ENCODE data around the gene GPS2.
A peak's percentile ranks its signal among the peaks of the same experiment; 100 is the strongest.
"Not testable (repeated sequence)": the region's sequence is repeated elsewhere in the genome, so short reads cannot be mapped to it uniquely, and the experiment has no call there.

The GPS2 gene

DNA sequence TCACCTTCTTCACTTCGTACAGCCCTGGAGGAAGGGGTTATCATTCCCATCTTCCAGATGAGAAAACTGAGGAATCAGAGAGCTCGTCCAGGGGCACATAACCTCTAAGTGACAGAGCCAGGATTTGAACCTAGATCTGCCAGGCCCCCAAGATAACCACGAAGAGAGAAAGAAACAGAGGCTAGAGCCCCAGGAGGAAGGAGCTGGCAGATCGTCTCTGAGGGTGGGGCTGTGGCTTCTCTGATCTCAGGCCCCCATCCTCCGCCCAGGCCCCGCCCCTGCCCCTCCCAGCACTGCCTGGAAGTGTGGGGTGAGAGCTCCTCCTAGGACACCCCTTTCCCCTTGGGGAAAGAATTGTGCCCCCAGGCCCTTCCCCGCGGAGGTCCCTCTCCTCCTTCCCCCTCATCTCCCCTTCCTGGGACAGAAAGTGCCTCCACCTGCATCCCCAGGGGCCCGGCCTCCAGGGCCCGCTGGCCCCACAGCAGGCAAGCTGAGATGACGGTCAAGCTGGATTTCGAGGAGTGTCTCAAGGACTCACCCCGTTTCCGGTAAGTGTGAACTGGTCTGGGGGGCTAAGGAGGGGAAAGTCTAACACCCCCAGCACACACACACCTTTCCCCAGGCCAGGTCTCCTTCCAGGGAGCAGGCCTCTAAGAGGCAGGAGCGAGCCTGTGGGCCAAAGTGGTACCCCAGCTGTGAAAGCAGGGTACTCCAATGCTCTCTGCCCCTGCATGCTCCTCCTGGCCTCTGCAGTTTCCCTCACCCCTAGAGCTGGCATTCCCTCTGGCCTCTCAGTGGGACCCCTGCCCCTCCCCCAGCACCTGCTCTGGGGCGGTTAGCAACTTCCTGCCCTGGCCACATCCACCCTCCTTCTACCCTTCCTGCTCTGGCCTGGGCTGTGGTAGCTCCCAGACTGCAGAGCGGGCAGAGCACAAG lies 21.3 kb upstream of the GPS2 start, which contains the start of gene ACAP1:
Gene ACAP1, plus strand, starts transcription at position 290 of the 936 bp plus-strand sequence. Its CDS starts 206 bp downstream, at position 496.
- no peak for DNase-seq

DNA sequence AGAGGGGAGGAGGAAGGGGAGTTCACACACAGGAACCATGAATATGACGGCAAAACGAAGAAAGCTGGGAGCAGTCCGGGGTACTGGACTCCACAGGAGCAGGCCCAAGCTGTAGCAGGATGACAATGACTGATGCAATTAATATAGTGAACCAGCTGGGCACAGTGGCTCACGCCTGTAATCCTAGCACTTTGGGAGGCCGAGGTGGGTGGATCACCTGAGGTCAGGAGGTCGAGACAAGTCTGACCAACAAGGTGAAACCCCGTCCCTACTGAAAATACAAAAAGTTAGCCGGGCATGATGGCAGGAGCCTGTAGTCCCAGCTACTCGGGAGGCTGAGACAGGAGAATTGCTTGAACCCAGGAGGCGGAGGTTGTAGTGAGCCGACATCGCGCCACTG lies 20.6 kb upstream of the GPS2 start:
- DNase-seq = not testable (repeated sequence)

DNA sequence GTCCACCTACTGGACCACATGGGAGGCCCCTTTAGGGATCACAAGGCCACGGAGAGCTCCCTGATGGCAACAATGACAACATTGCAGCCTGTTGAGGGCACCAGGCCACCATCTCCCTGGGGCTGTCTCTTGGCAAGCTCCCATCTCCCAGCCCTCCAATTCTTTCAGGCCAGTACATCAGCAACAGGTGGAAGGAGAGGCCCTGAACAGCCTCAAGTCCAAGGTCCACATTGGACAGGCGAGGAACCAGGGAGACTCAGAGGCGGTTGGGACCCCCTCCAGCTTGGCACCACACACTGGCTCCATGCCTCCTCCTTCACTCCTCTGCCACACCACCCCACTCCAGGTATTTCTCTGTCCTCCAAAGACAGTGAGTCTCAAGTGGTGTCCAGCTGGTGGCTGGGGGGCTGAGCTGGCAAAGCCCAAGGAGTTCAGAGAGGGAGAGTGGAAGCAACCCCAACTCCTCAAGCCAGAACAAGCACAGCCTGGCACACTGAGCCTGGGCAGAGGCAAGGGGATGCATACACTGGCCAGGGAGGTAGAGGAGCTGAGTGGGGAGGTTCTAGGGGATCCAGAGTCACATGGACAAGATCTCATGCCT lies 19.9 kb upstream of the GPS2 start:
- DNase-seq = no peak

DNA sequence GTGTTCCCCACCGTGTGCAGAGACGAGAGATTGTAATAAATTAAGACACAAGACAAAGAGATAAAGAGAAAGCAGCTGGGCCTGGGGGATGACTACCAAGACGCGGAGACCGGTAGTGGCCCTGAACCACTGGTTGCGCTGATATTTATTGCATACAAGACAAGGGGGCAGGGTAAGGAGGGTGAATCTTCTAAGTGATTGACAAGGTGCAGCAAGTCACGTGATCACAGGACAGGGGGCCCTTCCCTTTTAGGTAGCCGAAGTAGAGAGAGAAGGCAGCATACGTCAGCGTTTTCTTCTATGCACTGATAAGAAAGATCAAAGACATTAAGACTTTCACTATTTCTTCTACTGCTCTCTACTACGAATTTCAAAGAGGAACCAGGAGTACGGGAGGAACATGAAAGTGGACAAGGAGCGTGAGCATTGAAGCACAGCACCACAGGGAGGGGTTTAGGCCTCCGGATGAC lies 17.5 kb upstream of the GPS2 start:
- not testable (repeated sequence) for DNase-seq

DNA sequence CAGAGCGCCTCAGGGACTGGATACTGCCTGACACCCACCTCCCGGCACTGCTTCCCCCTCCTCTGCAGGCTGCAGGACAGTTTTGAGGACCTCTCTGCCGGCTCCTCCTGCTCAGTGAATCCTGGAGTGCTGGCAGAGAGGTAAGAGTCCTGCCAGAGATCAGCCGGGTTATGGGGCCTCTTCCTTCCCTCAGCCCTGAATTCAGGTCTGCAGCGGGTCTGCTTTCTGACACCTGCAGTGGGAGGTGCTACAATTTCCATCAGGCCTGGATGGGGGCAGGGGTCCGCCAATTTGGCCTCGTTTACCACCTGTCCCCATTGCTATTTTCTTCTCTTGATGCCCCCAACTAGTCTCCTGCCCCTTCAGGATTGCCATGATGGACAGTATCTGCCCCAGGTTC lies 17.0 kb upstream of the GPS2 start:
- no peak for DNase-seq

DNA sequence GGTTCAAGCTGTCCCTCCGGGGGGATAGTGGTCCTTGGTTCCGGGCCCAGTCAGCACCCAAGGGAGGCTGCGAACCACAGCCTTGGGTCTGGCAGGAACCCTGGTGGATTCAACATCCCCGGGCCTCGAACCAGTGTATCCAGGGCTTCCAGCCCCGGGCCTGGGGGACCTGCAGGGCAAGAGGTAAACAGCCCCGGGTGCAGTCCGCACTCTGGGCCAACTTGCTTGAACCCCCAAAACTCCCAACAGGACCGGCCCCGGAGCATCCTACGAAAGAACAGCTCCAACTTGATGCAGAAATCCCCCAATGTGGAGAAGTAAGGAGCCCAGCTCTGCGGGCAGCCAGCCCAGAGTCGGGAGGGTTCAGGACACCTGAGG lies 15.5 kb upstream of the GPS2 start:
- no peak for DNase-seq

DNA sequence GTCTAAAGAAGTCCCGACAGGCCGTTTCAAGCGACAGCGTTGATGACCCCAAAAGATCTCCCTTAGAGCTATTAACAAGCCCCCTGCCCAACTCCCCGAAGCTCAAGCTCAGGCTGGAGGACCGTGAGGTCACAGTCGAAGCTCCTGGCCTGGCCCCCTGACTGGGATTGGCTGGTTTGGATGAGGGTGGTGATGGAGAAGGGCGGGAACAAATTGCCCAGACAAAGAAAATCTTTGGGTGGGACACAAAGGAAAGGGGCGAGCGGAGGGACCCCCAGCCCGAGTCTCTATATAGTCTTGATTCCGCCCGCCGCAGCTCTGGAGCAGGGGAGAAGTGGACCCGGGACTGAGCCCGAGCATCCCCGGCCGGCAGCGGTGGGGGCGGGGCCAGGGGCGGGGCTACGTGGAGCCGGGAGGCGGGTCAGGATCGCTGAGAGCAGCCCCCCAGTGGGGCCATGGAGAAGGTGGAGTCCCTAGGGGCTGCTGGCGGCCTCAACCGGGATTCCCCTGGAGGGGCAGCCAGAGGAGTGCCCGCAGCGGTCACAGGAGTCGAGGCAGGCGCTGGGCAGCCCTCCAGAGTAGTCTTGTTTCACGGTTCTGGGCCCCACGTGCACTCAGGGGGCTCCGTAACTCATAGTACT lies 15.0 kb upstream of the GPS2 start:
- no peak for DNase-seq

DNA sequence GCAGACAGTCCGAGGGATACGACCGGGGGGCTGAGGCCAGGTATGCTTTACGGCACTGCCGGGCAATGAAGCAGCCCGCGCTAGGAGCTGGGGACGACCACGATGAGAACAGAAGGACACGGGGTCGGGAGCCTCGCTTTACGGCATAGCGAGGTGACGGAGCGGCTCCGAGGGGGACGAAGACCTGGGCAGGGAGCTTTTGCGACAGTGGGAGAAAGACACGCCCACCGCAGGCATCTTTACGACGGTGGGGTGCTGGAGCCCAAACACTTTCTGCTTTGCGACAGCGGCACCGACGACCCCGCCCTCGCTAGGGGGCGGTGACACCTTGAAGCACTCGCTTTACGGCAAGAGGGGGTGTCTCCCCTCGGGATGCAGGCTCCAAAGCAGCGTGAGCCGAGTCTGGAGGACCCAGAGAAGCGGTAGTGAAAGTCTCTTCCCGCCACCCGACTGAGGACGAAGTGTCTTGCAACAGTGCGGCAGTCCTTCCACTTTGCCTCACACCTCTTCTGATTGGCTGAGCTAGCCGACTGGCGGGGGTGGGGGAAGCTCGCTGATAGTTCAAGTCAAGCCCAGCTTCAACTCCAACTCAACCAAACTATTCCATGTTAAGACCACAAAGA lies 14.3 kb upstream of the GPS2 start:
- DNase-seq = peak; percentile 62

DNA sequence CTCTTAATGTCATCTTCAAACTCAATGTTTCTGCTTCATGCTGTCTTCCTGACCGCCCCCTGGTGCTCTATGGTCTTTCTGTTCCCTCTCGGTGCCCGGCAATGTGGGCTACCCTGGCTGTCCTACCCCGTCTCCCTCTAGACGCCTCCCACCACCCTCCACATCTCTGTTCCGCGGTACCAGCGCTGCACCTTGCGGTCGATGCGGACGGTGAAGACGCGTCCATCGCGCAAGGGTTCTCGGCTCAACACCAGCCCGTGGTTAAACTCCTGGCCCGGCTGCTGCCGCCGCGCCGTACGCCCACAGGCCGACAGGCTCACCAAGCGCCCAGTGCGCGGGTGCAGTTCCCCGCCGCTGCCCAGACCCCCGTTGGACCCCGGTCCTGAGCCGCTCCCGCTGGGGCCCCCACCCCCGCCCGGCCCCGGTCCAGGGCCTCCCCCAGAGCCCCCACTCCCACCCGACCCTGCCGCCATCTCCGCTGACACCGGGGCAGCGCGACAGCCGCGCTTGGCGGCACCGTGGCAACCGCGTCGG lies 13.7 kb upstream of the GPS2 start, which contains the start of gene NEURL4:
Gene NEURL4, minus strand, starts transcription at position 496 of the 534 bp plus-strand sequence. Its CDS starts 23 bp downstream, at position 473.
- no peak for DNase-seq

DNA sequence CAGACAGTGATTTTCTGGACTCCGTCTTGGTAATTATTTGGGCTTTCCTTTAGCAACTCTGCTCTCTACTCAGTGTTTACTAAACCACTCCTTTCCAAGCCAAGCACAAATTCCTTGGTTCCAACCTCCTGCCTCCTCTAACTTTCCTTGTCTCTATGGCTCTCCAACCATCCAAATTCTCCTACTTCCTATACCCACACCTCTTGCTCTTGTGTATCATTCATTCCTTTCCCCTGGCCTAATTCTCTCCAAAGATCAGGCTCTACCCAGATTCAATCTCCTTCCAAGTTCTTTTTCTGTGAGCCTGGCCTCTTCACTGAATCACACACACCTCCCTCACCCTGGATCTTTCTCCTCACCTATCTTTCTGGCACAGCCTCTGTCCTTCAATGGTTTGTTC lies 12.8 kb upstream of the GPS2 start:
- DNase-seq = no peak

DNA sequence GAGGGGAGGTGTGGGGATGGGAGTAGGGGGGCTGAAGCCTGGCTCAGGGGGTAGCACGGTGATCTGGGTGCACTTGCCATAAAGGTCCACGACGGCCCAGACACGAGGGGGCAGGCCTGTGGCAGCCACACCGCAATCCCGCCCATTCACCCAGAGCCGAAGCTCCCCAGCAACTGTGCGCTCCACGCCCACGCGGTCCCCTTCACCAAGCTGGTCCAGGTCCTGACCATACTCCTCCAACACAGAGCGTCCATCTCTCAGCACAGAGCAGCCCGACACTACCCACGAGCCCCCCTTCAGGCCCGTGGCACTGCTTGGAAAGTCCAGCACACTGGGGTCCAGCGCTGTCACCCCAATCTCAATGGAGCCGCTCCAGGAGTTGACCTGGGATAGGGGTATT lies 12.3 kb upstream of the GPS2 start:
- no peak for DNase-seq

DNA sequence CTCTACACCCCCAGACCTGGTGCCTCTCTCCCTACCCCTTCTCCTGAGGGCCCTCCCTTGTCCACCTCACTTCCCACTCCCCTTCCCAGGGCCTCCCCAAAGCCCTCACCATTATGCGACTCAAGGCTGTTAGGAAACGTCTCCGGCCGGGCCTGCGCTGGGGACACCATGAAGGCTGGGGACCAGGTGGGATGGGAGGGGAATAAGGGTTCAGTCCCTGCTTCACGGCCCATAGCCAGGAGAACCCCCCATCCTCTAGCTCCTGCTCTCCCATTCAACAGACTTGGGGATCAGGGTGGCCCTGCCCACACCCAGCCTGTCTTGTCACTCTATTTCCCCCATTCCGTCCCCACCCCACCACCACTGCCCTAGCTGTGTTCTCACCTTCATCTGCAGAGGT lies 11.9 kb upstream of the GPS2 start:
- no peak for DNase-seq

DNA sequence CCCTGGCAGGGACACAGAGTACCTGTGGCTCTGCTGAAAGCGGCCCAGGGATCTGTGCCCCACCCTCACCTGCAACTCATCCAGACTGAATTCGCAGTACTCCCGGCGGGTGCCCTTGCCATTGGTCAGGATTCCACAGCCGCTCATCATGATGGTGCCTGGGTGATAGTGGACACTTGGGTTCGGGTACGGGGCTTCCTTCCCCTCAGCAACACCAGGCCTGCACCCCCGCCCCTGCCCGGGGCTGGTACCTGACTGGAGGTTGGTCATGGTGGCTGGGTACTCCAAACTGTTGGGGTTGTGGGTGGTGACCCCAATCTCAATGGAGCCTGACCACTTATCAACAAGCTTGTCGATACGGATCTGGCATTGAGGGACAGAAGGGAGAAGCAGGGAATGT lies 11.0 kb upstream of the GPS2 start:
- DNase-seq = no peak

DNA sequence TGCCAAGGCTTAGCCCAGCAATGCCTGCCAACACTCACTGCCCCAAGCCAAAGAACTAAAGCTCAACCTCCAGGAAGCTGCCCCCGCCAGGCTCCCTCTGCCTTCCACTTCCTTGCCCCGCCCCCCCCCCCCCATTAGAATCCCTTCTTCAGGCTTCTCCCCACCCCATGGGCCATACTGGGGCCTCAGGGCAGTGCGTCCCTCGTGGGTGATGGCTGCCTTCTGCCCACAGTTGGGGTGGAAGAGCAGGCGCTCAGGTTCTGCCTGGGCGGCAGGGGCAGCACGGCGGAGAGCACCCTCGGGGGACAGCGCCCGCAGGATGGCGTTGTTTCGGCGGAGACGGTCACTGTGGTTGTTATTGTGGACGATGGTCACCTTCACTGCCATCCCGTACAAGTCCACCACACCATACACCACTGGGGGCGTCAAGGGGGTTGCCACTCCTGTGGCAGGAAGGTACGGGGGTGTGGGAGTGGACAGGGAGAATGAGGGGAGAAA lies 9.9 kb upstream of the GPS2 start:
- DNase-seq = no peak

DNA sequence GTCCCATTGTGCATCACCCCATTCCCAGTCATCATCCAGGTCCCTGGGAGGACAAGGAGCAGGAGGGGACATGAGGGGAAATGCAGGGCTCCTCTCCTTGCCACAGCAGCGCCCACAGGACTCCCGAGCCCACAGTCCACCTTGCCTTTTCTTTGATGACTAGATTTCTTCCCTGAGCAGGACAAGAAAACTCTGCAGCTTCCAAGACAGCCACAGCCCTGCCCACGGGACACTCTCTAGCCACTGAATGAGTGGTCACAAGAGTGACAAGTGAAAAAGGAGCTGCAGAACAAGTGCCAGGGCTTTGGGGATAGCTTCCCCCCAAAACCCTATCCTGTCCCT lies 9.2 kb upstream of the GPS2 start:
- DNase-seq = no peak

DNA sequence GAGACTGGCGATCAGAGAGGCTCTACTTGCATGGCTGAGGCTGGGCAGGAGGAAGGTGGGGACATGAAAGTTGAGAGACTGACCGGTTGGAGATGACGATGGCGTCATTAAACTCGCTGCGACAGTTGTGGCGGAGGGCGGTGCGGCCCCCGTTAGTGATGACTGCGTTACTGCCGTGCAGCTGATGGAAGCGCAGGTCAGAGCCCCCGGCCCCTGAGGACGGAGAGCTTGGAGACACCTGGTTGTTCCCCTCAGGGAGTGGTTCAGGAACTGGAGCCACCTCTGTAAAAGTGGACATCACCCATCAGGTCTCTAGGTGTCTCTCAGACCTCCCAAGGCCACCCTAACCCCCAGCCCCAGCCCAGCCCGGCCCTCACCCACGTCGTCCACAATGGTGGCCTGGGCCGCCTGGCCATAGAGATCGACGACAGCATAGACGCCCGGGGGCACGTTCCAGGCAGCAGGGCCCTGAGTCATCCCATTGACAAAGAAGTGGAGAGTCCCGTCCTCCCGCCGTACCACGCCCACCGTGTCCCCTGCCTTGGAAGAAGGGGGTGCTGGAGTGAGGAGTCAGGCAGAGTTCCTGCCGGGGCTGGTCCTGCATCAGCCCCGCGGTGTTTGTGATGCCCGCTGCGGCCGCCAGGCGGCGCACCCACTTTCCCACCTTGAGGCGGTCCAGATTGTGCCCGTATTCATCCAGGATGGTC lies 8.7 kb upstream of the GPS2 start:
- no peak for DNase-seq

DNA sequence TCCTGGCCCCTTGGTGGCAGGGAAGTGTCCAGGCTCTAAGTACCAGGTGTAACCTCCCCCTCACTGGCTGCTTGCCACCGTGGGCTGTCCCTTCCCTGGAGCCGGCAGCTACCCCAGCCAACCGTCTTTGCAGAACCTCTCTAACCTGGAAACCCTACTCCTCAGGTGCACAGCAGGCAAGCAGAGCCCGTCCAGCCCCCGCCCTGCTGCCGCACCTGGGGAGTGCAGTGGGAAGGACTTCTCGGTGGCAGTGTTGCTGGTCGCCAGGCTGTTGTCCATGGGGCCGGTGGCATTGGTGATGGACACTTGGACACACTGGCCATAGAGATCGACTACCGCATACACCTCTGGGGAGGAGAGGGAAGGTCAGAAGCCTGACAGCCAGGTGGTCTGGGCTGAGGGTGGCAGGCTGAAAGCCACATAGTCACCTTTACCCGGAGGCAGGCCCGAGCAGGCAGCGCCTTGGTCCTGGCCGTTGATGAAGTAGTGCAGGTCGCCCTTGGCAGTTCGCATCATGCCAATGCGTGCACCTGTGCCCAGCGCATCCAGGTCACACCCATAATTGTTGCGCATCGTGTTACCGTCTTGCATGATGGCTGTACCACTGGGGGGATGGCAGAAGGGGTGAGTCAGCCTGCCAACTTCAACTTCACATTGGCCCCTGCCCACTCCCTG lies 7.5 kb upstream of the GPS2 start:
- no peak for DNase-seq

DNA sequence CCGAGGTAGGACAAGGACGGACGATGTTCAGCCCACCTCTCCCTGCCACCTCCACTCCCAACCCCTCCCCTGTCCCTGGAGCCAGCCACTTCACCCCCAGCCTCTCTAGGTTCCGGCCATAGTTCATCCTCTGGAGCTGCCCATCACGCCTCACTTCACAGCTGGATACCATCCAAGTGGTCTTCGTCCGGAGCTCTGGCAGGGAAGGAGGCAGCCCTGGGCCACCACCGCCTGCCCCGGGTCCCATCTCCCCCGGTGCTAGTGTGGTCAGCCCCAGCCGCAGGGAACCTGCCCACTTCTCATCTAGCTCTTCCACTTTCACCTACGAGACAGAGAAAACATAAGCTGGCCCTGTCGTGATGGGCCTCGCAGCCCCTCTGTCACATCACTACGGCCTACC lies 6.3 kb upstream of the GPS2 start:
- no peak for DNase-seq

DNA sequence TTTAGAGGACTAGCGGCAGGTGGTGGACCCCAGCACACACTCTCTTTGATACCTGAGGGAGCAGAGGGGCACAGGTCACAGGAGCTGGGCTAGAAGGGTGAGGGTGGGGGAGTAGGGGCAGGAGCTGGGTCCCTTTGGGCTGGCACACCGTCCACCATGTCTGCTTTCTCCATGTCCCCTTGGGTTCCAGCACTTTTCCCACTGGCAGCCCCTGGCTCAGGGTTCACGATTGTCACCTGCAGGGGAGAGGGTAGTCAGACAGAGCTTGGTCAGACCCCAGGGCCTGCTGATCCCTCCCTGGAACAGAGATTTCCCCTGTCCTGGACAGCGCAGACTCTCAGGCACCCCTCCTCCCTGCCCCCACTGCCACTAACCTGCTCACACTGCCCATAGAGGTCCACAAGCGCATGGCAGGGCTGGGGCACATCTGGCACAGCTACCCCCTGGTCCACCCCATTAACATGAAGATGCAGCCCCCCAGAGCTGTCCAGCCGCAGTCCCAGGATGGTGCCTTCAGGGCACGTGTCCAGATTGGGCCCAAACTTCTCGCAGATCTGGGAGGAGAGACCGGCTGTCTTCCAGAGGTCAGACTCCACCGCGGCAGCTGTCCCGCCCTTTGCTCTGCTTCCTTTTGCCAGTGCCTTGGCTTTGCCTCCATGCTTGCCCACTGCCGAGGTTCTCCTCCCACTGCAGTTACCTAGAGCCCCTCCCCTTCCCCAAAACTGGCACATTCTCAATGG lies 3.1 kb upstream of the GPS2 start:
- no peak for DNase-seq

DNA sequence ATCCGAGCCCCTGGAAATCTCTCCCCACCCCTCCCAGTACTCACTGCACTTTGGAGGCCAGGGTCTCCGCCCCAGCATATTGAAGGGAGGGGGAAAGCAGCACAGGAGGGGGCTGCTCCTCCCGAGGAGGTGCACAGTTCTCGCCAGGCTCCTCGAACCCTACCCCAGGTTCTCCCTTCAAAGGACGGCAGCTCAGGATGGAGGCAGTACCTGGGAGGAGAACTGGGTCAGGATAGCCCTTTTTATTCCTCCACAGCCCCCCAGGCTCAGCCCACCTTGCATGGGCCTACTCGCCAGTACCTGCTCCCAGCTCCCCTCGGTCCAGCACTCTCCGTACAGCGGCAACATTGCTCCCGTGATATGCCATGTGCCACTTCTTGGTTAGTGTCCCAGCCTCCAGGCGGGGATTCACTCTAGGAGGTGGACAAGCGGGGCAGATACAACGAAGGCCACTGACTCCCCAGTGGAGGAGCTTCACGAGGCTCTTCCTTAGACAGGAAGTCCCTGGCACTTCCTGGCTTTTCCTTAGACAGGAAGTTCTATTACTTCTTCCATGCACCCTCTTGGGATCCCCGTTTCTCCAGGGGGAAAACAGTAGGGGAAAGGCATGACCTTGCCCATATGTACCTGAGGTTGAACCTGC lies 2.1 kb upstream of the GPS2 start:
- DNase-seq = no peak

Measured in cortex of kidney (tissue), 1 donor.